SJCRH30 (cell line): ENCODE data around the gene EXPH5. TPM values are rescaled to one million over a fixed set of nuclear protein-coding genes. Genes with fewer than 3 reads are reported as not detected.
"Not testable (repeated sequence)": the region's sequence is repeated elsewhere in the genome, so short reads cannot be mapped to it uniquely, and the experiment has no call there.

Experiments used
- DNase-seq, 2 experiments: peaks; one replicate each; pipeline ENCODE4 v3.0.0-alpha.2; 2015 to 2020
- H3K27ac ChIP-seq: fragments of 250-450 bp; sonication (Bioruptor Pico); 2 replicates; pipeline ENCODE4 v1.5.1; 2020; ENCODE audit warnings: mild to moderate bottlenecking, moderate library complexity
- H3K27me3 ChIP-seq: fragments of 250-450 bp; sonication (Bioruptor Pico); 2 replicates; pipeline ENCODE4 v1.5.1; 2020; ENCODE audit warnings: mild to moderate bottlenecking, moderate library complexity
- H3K36me3 ChIP-seq: fragments of 250-450 bp; sonication (Bioruptor Pico); 2 replicates; pipeline ENCODE4 v1.5.1; 2020; ENCODE audit warnings: mild to moderate bottlenecking, moderate library complexity
- H3K4me1 ChIP-seq: fragments of 250-450 bp; sonication (Bioruptor Pico); 2 replicates; pipeline ENCODE4 v1.5.1; 2020; ENCODE audit warnings: mild to moderate bottlenecking, moderate library complexity
- H3K4me3 ChIP-seq: fragments of 250-450 bp; sonication (Bioruptor Pico); 2 replicates; pipeline ENCODE4 v1.5.1; 2020; ENCODE audit warnings: mild to moderate bottlenecking, moderate library complexity
- H3K9me3 ChIP-seq: fragments of 250-450 bp; sonication (Bioruptor Pico); replicated peaks from 2 replicates; pipeline ENCODE4 v1.5.1; 2020; ENCODE audit warnings: mild to moderate bottlenecking, moderate library complexity
- total RNA-seq: library from RNA; depleted of rRNA; stranded (reverse); fragments of >200 nt; shearing (Covaris generic); gene quantifications from 2 replicates; pipeline ENCODE4 v1.2.3, GENCODE V29; 2014

Gene EXPH5
- total RNA-seq, 1 experiment from 2014 or later, result 0.14 TPM

GRCh38 chr11:108589136-108589535 is 4.4 kb downstream of the EXPH5 start:
- Histone ChIP-seq H3K27me3 (no peaks in the 10 kb centered on the region), H3K27ac (no peak overlapping the region), H3K4me1 (no peaks in the 10 kb centered on the region), H3K9me3 (no peaks in the 10 kb centered on the region), H3K36me3 (no peaks in the 10 kb centered on the region), H3K4me3 (no peak overlapping the region)
- peak in 1 of 2 experiments; percentile 33 for DNase-seq

GRCh38 chr11:108588287-108588686 is 5.3 kb downstream of the EXPH5 start:
- Histone ChIP-seq H3K27ac (no peak overlapping the region), H3K4me3 (no peak overlapping the region), H3K27me3 (no peaks in the 10 kb centered on the region), H3K36me3 (no peaks in the 10 kb centered on the region), H3K9me3 (no peaks in the 10 kb centered on the region), H3K4me1 (no peaks in the 10 kb centered on the region)
- no peak for DNase-seq

DNA sequence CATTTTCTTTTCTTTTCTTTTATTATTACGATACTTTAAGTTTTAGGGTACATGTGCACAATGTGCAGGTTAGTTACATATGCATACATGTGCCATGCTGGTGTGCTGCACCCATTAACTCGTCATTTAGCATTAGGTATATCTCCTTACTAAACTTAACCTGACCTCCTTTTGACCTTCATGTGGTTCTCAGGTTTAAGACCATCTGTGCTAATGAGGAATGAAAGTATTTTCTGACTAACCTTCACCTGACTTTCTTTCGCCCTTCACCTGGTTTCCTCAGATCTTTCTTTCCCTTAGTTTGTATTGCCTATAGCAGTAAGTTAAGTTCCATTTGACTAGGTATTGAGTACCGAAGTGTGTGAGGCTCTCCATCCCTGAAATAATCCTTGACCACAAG is 6.5 kb downstream of the EXPH5 start:
- H3K36me3 ChIP-seq, result no peaks in the 10 kb centered on the region
- H3K4me3 ChIP-seq, result no peak overlapping the region
- no peaks in the 10 kb centered on the region for H3K4me1 ChIP-seq
- H3K27me3 ChIP-seq, result no peaks in the 10 kb centered on the region
- no peak for DNase-seq
- no peak overlapping the region for H3K27ac ChIP-seq
- no peaks in the 10 kb centered on the region for H3K9me3 ChIP-seq

- no peaks in the 10 kb centered on the region for H3K9me3 ChIP-seq
- no peaks in the 10 kb centered on the region for H3K36me3 ChIP-seq
- H3K4me1 ChIP-seq, result no peaks in the 10 kb centered on the region
- no peak overlapping the region for H3K4me3 ChIP-seq
- no peak for DNase-seq
- no peaks in the 10 kb centered on the region for H3K27me3 ChIP-seq
- H3K27ac ChIP-seq, result no peak overlapping the region
These were observed 7.0 kb downstream of the EXPH5 start for GRCh38 chr11:108586600-108586999.

- not testable (repeated sequence) for H3K27ac ChIP-seq, H3K9me3 ChIP-seq, H3K4me3 ChIP-seq, H3K4me1 ChIP-seq, H3K36me3 ChIP-seq, H3K27me3 ChIP-seq, DNase-seq
These were observed 7.4 kb downstream of the EXPH5 start for GRCh38 chr11:108586185-108586584.

GRCh38 chr11:108584973-108585372 is 8.6 kb downstream of the EXPH5 start:
- Histone ChIP-seq H3K27me3 (no peaks in the 10 kb centered on the region), H3K36me3 (no peaks in the 10 kb centered on the region), H3K4me1 (no peaks in the 10 kb centered on the region), H3K9me3 (no peaks in the 10 kb centered on the region), H3K4me3 (no peak overlapping the region), H3K27ac (no peak overlapping the region)
- DNase-seq, result no peak

- H3K27ac ChIP-seq, result no peak overlapping the region
- DNase-seq, result no peak
- H3K36me3 ChIP-seq, result no peaks in the 10 kb centered on the region
- no peaks in the 10 kb centered on the region for H3K4me1 ChIP-seq
- H3K9me3 ChIP-seq, result no peaks in the 10 kb centered on the region
- no peak overlapping the region for H3K4me3 ChIP-seq
- H3K27me3 ChIP-seq, result no peaks in the 10 kb centered on the region
These were observed 12.9 kb downstream of the EXPH5 start for GRCh38 chr11:108580645-108581044.

GRCh38 chr11:108580043-108580442 is 13.5 kb downstream of the EXPH5 start:
- no peaks in the 10 kb centered on the region for H3K27me3 ChIP-seq
- no peaks in the 10 kb centered on the region for H3K4me1 ChIP-seq
- no peak for DNase-seq
- no peaks in the 10 kb centered on the region for H3K36me3 ChIP-seq
- no peak overlapping the region for H3K4me3 ChIP-seq
- no peak overlapping the region for H3K27ac ChIP-seq
- no peaks in the 10 kb centered on the region for H3K9me3 ChIP-seq

GRCh38 chr11:108576523-108576922 is 17.0 kb downstream of the EXPH5 start:
- DNase-seq, result no peak
- Histone ChIP-seq H3K27me3 (no peaks in the 10 kb centered on the region), H3K4me1 (no peaks in the 10 kb centered on the region), H3K36me3 (no peaks in the 10 kb centered on the region), H3K4me3 (no peak overlapping the region), H3K27ac (no peak overlapping the region), H3K9me3 (no peaks in the 10 kb centered on the region)

DNA sequence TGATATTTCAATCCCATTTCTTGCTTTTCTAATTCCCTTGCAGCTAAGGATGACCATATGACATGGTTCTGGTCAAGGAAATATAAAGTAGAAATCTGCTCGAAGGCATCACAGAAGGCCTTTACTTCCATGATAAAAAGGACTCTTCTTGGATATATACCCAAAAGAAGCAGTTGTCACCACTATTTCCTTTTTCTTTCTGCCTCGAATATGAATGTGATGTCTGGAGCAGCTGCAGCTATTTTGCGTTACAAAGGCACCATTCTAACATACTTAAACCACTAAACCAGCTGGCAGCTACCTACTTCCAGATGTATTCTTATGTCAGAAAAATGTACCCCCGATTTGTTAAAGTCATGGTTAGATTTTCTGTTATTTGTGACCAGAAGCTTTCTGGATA is 18.9 kb downstream of the EXPH5 start:
- no peaks in the 10 kb centered on the region for H3K9me3 ChIP-seq
- no peaks in the 10 kb centered on the region for H3K27me3 ChIP-seq
- H3K36me3 ChIP-seq, result no peaks in the 10 kb centered on the region
- no peak overlapping the region for H3K27ac ChIP-seq
- H3K4me1 ChIP-seq, result no peaks in the 10 kb centered on the region
- no peak for DNase-seq
- H3K4me3 ChIP-seq, result no peak overlapping the region

DNA sequence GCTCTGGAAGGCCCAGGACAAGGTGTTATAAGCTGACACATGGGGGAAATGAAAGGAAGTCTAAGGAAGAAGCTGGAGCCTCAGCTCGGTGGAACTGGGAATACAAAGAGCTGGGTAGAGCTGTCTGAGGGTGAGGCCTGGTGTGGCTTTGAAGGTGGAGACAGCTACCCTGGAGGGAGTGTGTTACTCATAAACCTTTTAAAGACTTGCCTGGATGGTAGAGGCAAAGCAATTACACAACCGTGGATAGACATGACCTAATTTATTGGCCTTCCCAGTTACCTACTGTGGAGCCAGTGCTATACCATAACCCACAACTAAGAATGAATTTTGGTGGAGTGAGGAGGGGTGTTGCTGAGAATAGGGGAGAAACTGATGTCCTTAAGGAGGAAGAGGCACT is 22.6 kb downstream of the EXPH5 start:
- Histone ChIP-seq H3K4me1 (no peaks in the 10 kb centered on the region), H3K9me3 (no peaks in the 10 kb centered on the region), H3K27me3 (no peaks in the 10 kb centered on the region), H3K36me3 (no peaks in the 10 kb centered on the region), H3K4me3 (no peak overlapping the region), H3K27ac (no peak overlapping the region)
- no peak for DNase-seq

- H3K9me3 ChIP-seq, result no peaks in the 10 kb centered on the region
- no peak overlapping the region for H3K27ac ChIP-seq
- H3K4me1 ChIP-seq, result no peaks in the 10 kb centered on the region
- DNase-seq, result no peak
- no peak overlapping the region for H3K4me3 ChIP-seq
- no peaks in the 10 kb centered on the region for H3K27me3 ChIP-seq
- no peaks in the 10 kb centered on the region for H3K36me3 ChIP-seq
These were observed 23.7 kb downstream of the EXPH5 start for GRCh38 chr11:108569896-108570295.

DNA sequence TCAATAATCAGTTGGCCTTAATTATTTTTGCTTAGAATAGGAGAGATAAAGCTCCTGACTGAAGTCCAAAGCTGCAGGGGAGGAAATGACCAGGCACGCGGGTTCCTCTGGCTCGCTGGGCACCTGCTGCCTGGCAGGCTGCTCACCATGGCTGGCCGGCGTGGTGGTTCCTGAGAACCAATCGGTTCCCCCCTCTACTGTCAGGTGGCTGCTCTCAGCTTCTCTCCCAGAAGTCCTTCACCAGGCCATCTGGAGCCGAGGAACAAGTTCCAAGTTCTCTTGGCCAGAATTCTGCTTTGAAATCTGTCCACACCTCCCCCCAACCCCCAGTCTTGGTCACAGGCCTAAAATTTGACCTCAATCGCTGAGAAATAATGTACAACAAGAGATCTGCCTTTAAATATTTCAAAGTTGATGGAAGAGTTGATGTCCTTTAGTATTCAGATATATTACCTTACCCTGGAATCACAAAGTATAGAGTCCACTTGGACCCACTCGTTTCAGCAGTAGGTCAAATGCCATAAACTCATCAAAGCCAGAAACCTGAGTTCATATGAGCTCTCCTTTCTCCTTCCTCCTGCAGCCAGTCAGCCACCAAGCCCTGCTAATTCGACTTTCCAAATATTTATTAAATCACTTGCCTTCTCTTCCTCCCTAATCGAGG is 25.2 kb downstream of the EXPH5 start:
- H3K36me3 ChIP-seq, result no peaks in the 10 kb centered on the region
- DNase-seq, result no peak
- H3K4me1 ChIP-seq, result peaks cover 1% of the 10 kb centered on the region
- no peaks in the 10 kb centered on the region for H3K27me3 ChIP-seq
- H3K27ac ChIP-seq, result no peak overlapping the region
- no peak overlapping the region for H3K4me3 ChIP-seq
- no peaks in the 10 kb centered on the region for H3K9me3 ChIP-seq

DNA sequence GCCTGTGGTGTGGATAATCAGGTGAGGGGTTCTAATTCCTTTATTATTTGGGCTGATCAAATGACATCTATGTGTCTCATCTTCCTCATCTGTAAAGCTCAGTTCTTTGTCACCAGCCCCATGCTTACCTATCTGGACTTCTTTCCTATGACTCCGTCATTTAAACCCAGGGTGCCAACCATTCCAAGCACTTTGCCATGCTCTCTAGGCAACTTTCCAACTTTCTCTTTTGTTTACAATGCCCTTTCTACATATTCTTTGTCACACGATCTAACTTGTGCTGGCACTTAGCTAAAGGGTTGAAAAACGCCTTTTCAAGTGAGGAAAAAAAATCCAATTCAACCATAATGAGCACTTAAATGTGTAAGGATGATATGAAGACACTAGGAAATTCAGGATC is 27.9 kb downstream of the EXPH5 start:
- no peaks in the 10 kb centered on the region for H3K9me3 ChIP-seq
- DNase-seq, result no peak
- no peak overlapping the region for H3K27ac ChIP-seq
- H3K4me3 ChIP-seq, result no peak overlapping the region
- no peaks in the 10 kb centered on the region for H3K27me3 ChIP-seq
- H3K4me1 ChIP-seq, result peaks cover 15% of the 10 kb centered on the region
- no peaks in the 10 kb centered on the region for H3K36me3 ChIP-seq

DNA sequence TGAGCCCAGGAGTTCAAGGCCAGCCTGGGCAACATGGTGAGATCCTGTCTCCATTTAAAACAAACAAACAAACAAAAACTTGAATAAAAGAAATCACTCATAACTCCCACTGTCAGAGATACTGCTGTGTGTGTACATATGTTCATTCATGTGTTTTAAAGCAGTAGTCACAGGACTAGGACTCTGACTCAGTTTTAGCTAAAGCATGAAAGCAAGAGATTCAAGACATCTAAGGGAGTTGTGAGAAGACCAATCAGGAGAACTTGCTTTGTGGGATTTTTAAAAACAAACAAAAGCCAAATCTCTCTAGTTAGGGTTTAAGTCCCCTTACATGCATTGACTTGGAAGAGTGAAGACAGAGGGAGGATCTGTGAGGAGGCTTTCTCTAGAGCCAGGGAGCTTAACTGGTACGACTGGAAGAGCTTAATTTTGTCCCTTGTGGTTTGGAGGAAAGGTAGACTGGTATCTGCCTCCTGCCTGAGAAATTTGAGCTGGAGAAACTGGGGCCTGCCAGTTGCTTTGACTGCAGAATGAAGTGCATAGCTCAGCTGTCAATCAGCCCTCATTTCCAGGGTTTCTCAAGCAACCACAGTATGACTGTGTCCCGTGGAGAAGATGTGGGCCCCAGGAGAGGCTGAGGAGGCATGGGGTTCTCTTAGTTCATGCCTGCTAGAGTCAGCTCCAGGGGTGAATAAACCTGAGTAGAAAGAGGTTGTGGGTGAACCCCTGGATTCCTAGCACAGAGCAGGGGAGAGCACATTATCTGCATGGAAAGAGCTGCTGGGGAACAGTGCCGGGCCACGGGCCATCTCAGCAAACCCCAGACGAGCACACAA is 30.6 kb downstream of the EXPH5 start:
- H3K27me3 ChIP-seq, result no peaks in the 10 kb centered on the region
- H3K4me3 ChIP-seq, result no peak overlapping the region
- H3K9me3 ChIP-seq, result no peaks in the 10 kb centered on the region
- no peaks in the 10 kb centered on the region for H3K36me3 ChIP-seq
- no peak overlapping the region for H3K27ac ChIP-seq
- peaks cover 33% of the 10 kb centered on the region for H3K4me1 ChIP-seq
- DNase-seq, result peak in 1 of 2 experiments; percentile 39
